HG03280 (cell line): ENCODE measurements around the gene ZNF189.

Source experiments
- ATAC-seq: cut with Tn5 transposase; IDR thresholded peaks from one replicate; pipeline ENCODE4 v1.9.1; 2021; ENCODE audit warnings: mild to moderate bottlenecking, moderate library complexity; ENCODE audit not compliant: unreplicated experiment

Gene ZNF189

DNA sequence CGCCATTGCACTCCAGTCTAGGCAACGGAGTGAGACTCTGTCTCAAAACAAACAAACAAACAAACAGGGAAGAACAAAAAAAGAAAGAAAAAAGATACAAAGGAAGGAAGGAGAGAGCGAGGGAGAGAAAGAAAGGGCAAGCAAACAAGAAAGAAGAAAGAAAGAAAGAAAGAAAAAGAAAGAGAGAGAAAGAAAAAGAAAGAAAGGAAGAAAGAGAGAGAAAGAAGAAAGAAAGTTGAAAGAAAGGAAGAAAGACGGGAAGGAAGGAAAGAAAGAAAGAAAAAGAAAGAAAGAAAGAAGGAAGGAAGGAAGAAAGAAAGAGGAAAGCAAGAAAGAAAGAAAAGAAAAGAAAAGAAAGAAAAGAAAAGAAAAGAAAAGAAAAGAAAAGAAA is 50.0 kb downstream of the ZNF189 start:
- ATAC-seq = no peak

DNA sequence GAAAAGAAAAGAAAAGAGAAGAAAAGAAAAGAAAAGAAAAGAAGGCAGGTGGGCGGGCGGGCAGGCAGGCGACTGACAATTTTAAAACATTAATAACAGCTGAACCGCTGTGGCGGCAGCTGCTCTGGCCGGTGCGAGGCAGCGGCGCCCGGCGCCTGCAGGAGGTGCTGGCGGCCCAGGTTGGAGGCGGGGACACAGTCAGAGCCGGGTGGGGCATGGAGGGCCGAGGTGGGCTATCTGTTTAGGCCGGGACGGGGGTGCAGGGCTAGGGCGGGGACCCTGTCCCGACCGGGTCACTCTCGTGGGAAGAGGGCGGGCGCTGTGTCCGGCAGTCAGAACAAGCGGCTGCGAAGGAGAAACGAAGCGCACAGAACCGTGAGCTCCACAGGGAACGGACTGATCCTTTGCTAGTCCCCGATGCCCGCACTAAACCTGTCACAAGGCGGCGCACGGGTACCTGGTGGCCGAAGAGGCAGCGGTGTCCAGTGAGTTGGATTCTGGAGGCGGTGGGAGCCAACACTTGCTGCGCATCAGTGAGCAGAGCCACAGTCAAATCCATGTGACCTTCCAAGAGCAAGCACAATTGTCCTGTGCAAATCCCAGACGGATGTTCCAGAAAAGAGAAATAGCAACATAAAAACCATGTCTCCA is 50.5 kb downstream of the ZNF189 start:
- peak; percentile 97 for ATAC-seq

DNA sequence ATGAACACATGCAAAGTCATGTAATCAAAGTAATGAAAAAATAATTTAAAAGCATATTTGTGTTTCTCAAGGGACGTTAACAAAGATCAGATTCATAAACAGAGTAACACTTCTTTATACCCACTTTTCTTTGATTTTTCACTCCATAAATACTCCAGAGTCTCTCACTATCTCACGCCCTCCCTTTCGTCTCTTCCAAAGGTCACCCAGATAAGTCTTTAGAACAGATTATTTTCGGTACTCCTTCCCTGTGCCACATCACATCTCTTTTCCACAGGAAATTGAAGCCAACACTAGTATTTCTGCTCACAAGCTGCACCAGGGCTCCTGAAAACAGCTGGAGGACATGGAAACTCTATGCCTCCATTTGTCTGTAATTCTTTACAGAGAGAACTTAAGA is 52.3 kb downstream of the ZNF189 start:
- ATAC-seq = no peak

DNA sequence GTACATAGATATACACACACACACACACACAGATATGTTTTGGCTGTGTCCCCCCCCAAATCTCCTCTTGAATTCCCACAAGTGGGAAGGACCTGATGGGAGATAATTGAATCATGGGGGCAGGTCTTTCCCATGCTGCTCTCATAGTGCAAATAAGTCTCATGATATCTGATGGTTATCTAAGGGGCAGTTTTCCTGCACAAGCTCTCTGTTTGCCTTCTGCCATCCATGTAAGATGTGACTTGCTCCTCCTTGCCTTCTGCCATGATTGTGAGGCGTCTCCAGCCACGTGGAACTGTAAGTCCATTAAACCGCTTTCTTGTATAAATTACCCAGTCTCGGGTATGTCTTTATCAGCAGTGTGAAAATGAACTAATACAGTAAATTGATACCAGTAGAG is 52.8 kb downstream of the ZNF189 start:
- no peak for ATAC-seq

DNA sequence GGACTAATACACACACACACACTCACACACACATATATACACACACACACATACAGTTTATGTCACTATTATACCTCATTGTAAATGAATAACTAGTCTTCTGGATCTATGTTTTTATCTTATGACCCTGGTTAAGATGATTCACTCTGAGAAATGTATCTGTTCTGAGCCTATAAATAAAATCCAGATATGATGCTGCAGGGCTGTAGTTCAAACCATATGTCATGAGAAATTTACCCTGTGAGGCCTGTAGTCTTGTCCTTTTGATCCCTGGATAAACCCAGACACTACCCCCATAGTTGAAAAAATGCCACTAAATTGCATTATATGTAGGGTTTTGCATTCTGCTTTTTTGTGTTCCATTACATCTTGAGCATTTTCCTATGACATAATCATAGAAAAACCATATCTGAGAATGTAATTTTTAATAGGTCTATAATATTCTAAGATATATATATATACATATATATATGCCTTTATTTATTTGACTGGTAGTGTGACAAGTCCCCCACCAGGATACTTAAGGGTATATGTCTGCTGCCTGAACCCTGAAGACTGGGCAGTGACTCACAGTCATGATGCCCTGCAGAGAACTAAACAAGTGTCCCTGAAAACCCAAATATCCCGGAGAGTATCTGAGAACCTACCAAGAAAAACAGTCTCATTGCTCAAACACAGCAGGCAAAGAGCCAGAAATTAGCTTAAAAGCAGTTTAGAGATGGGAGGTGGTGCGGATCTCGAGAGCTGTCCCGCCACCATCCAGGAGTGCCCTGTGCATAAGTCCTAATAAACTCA is 55.3 kb downstream of the ZNF189 start:
- no peak for ATAC-seq

DNA sequence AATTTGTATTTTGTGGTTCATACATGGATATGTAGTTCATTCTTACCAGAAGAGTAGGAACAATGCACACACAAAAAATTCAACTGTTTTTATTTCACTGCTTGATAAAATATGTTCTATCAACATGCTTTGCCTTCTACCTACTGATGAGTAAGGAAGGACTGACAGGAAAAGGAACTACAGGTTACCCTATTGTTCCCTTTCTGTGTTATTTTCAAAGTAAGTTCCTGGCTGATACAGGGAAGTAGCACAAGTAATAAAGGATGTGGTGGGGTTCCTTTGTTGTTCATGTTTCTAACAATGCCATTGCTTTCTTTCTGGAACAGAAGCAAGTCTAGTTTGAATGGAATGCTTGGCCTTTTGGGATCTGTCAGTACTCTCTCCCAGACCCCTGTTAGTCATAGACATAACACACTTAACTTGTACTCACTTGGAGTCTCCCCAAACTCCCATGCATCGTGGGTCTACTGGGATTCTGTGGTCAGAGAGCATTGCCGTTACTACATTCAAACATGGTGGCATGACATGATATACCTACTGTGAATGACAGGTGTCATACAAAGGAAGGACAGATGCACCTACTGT is 57.1 kb downstream of the ZNF189 start:
- no peak for ATAC-seq

DNA sequence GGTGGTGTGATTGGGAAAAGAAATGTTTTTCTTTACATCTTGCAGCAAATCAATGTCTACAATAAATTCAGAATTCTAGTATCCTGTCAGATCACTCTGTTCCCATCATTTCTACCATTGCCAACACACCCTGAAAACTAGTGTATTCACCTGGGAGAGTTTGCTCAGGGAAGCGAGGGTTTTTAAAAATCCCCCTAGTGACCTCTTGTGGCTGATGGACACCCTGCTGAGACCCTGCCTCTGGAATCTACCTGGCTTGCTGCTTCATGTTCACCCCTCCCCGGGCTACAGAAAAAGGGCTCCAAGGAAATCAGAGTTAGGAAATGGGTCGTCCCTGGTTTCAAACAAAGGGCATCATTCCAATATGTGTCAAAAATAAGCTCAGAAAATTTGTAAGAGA is 58.4 kb downstream of the ZNF189 start:
- ATAC-seq = no peak

DNA sequence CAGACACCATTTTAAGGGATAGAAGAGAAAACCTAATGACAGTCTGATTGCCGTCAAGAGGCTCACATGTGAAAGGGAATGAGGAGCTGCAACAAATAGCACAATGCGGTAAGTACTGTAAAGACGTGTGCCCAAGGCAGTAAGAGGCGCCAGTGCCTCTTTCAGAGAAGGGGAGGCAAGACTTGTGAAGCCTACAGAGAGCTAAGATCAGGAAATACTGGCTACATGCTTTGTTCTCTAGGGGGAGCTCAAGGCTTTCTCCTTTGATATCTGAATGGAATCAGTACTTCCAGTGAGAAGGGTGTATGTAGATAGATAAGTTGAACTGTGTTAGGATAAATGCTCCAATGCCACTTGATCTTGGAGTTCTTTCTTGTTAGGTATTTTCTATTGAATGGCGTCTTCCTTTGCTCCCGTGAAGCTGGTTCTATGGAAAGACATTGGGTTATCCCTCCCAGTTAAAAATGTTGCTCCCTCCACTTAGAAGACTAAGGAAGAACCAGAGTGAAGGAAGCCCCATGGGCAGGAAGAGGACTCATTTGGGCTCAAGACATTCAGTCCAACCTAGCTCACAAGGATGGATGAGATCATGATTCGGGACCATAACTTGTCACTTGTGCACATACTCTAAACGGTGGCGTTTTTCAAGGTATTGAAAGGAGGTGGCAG is 60.4 kb downstream of the ZNF189 start:
- peak; percentile 84 for ATAC-seq
